CD1c-positive myeloid dendritic cell (primary cell): ENCODE results near the gene ATP5MC3.

Experiments used
- DNase-seq: peaks from one replicate; pipeline ENCODE4 v3.0.0-alpha.2; 2016; ENCODE audit errors: extremely low spot score

The ATP5MC3 gene

GRCh38 chr2:175167792-175168563 lies 13.5 kb downstream of the ATP5MC3 start, which contains the start of gene ATF2:
Gene ATF2, minus strand, starts transcription at chr2:175168203. Its CDS starts 31,760 bp downstream, at chr2:175136443.
- peak; percentile 99 for DNase-seq

- peak; percentile 70 for DNase-seq
Measured at GRCh38 chr2:175167076-175167791, 14.3 kb downstream of the ATP5MC3 start.

GRCh38 chr2:175166216-175166824 lies 15.2 kb downstream of the ATP5MC3 start:
- DNase-seq = no peak

GRCh38 chr2:175164235-175164634 lies 17.3 kb downstream of the ATP5MC3 start:
- DNase-seq = no peak

- DNase-seq = no peak
Measured at GRCh38 chr2:175158894-175159293, 22.6 kb downstream of the ATP5MC3 start.

- DNase-seq = no peak
Measured at GRCh38 chr2:175156534-175156933, 25.0 kb downstream of the ATP5MC3 start.

GRCh38 chr2:175154661-175155082 lies 26.8 kb downstream of the ATP5MC3 start:
- DNase-seq = no peak

GRCh38 chr2:175152242-175152641 lies 29.3 kb downstream of the ATP5MC3 start:
- DNase-seq = no peak

GRCh38 chr2:175151791-175152190 lies 29.7 kb downstream of the ATP5MC3 start:
- DNase-seq = no peak

- no peak for DNase-seq
Measured at GRCh38 chr2:175147186-175147585, 34.3 kb downstream of the ATP5MC3 start.

- DNase-seq = no peak
Measured at GRCh38 chr2:175143678-175144077, 37.8 kb downstream of the ATP5MC3 start.

- no peak for DNase-seq
Measured at GRCh38 chr2:175143191-175143590, 38.3 kb downstream of the ATP5MC3 start.

- no peak for DNase-seq
Measured at GRCh38 chr2:175140332-175140731, 41.2 kb downstream of the ATP5MC3 start.

- no peak for DNase-seq
Measured at GRCh38 chr2:175137793-175138192, 43.7 kb downstream of the ATP5MC3 start.

- DNase-seq = no peak
Measured at GRCh38 chr2:175136334-175137215, 44.9 kb downstream of the ATP5MC3 start.

GRCh38 chr2:175135862-175136261 lies 45.6 kb downstream of the ATP5MC3 start:
- DNase-seq = no peak

GRCh38 chr2:175135177-175135576 lies 46.3 kb downstream of the ATP5MC3 start:
- no peak for DNase-seq

GRCh38 chr2:175131252-175131651 lies 50.3 kb downstream of the ATP5MC3 start:
- no peak for DNase-seq

- no peak for DNase-seq
Measured at GRCh38 chr2:175126661-175127060, 54.8 kb downstream of the ATP5MC3 start.
